PFSK-1 (cell line): ENCODE measurements around the gene PIK3AP1.

Experiments used
- FOXP2 ChIP-seq: optimal IDR thresholded peaks from 2 replicates; pipeline ENCODE3; 2011; ENCODE audit warnings: borderline replicate concordance, control low read depth, inconsistent platforms; ENCODE audit not compliant: insufficient read depth; ENCODE audit errors: extremely low read length, extremely low read depth
- POLR2AphosphoS5 ChIP-seq: IDR thresholded peaks from 2 replicates; pipeline ENCODE4 v1.6.1; 2012; ENCODE audit warnings: low read depth, mild to moderate bottlenecking, control low read depth, low read length, moderate library complexity
- REST ChIP-seq, 2 experiments: IDR thresholded peaks; 2 replicates each; pipeline versions ENCODE4 v1.6.1 to v1.8.0; 2011 to 2012; ENCODE audit warnings: low read depth in 2 of 2, low read length in 2 of 2, control low read depth in 1 of 2, inconsistent platforms in 1 of 2, mild to moderate bottlenecking in 1 of 2, moderate library complexity in 1 of 2; ENCODE audit not compliant: insufficient read depth in 1 of 2
- SIN3A ChIP-seq: IDR thresholded peaks from 2 replicates; pipeline ENCODE4 v1.6.1; 2012; ENCODE audit warnings: mild to moderate bottlenecking, low read length, moderate library complexity, borderline replicate concordance; ENCODE audit not compliant: insufficient read depth
- TAF1 ChIP-seq: IDR thresholded peaks from 2 replicates; pipeline ENCODE4 v1.6.1; 2012; ENCODE audit warnings: low read length, control low read depth, borderline replicate concordance; ENCODE audit not compliant: insufficient read depth

Gene PIK3AP1

GRCh38 chr10:96675846-96676245 lies 44.5 kb downstream of the PIK3AP1 start:
- TF ChIP-seq FOXP2: no peak
- TF ChIP-seq POLR2AphosphoS5: no peak
- no peak for TF ChIP-seq REST (IDR thresholded peaks at IDR 0.05; ENCODE audit: insufficient read depth in 1 of 2, low read depth in 2 of 2, low read length in 2 of 2)
- no peak for TF ChIP-seq SIN3A
- no peak for TF ChIP-seq TAF1

- TF ChIP-seq SIN3A (no peak), FOXP2 (no peak), REST (IDR thresholded peaks at IDR 0.05; ENCODE audit: insufficient read depth in 1 of 2, low read depth in 2 of 2, low read length in 2 of 2) (no peak), TAF1 (no peak), POLR2AphosphoS5 (no peak)
Observed at GRCh38 chr10:96673318-96674099, 46.8 kb downstream of the PIK3AP1 start.

DNA sequence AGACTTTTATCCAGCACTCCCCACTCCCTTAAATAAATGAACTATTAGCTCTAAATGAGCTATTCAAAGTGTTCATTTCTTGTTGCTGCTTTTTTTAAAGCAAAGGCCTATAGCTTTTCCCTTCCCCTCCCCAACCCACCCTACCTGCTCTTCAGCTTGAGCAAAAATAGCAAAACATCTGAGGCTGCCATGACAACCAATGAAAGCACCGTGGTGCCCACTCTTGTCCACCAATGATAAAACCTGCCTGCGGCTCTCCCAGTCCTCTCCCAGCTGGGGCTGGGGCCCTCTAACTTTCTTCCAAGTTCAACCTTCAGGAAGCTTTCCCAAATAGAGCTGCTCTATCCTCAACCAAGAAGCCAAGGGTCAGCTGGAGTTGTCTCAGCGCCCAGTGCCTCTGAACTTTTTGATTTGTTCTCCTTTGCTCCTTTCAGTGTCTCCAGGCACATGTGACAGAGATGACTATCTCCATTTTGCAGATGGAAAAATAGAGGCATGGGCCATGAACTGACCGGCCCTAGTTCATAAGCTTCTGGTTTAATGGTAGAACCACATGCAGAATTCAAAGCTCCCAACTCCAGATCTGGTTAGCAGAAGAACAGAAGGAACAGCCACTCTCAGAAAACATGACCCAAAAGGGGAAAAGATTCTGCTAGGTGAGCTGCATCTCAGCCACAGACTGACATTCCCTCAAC lies 47.7 kb downstream of the PIK3AP1 start:
- no peak for TF ChIP-seq TAF1

DNA sequence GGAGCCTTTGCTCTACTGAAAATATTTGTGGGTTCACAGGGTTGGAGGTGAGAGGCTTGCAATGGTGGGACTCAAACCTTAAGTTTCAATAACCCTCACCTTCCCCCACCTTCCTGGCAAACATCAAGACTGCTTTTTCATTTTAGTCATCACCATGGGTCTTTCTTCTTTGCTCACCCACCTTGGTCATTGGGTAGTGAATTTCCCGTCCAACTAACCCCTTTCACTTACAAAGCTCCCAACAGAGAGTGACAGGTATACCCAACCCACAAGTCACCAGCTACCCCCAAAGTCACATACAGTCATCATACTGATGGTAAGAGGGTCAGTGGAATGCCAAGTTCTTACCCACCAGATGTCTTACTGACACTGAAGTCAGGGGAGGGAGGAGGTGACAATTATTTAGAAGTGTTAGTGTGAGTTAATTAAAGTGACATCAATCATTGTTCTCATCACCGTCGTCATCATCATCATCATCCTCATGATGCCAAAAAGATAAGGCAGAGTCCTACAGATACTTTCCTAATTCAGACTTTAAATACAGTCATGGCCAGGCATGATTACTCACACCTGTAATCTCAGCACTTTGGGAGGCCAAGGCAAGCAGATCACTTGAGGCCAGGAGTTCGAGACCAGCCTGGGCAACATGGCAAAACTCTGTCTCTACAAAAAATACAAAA lies 49.0 kb downstream of the PIK3AP1 start:
- no peak for TF ChIP-seq POLR2AphosphoS5
- no peak for TF ChIP-seq SIN3A

DNA sequence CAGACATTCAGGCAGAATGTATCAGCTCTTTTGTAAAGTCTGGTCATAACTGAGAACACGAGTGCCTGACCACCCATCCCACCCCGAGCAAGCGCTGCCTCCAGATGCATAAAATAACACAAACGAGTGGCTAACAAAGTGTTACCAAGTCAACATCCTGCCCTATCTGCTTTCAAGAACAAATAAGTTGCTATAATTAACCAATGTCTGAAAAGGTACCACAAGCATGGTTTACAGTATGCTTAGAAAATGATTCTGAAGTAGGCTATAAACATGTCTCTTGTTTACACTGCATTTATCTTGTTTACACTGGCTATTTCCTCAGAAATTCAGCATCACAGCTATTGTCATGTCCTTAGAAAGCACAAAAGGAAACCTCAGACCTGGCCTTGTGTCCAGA lies 49.5 kb downstream of the PIK3AP1 start:
- no peak for TF ChIP-seq TAF1
- no peak for TF ChIP-seq SIN3A
- no peak for TF ChIP-seq FOXP2
- TF ChIP-seq REST (IDR thresholded peaks at IDR 0.05; ENCODE audit: insufficient read depth in 1 of 2, low read depth in 2 of 2, low read length in 2 of 2): no peak
- TF ChIP-seq POLR2AphosphoS5: no peak

DNA sequence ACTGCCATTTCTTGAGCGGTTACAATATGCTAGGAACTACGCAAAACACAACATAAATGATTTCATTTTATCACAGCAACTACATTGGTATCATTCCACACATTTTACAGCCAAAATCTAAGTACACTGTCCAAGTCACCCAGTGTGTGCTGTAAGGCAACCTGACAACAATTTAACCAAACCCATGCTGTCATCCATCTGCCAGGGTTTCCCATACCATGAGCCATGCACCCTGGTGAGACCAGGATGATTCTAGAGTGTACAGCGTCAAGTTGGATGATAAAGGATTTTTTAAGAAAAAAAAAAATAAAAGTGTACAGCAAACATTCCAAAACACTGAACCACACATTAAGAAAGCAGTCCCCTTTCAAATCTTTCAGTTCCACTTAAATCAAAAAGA lies 52.9 kb downstream of the PIK3AP1 start:
- TF ChIP-seq SIN3A: no peak
- TF ChIP-seq POLR2AphosphoS5: no peak
- TF ChIP-seq REST (IDR thresholded peaks at IDR 0.05; ENCODE audit: insufficient read depth in 1 of 2, low read depth in 2 of 2, low read length in 2 of 2): no peak
- TF ChIP-seq TAF1: no peak
- TF ChIP-seq FOXP2: no peak
